ENCODE measurements around the gene EIPR1.
A peak's percentile ranks its signal among the peaks of the same experiment; 100 is the strongest.

The EIPR1 gene

GRCh38 chr2:3180082-3180908 lies 197.3 kb downstream of the EIPR1 start:
- no peak for DNase-seq (ENCODE audit: low read depth, low spot score)
- Histone ChIP-seq H3K9me3 (ENCODE audit: insufficient read depth, low read length) (no peaks in the 10 kb centered on the region), H3K27me3 (ENCODE audit: insufficient read depth, insufficient read length) (no peaks in the 10 kb centered on the region), H3K4me1 (ENCODE audit: insufficient read depth, insufficient read length) (no peaks in the 10 kb centered on the region), H3K36me3 (ENCODE audit: insufficient read depth, insufficient read length, low read length) (peaks cover 7% of the 10 kb centered on the region), H3K4me3 (ENCODE audit: insufficient read length, low read depth) (no peak overlapping the region), H3K9ac (ENCODE audit: insufficient read length, low read depth) (no peak overlapping the region)
- no peak for TF ChIP-seq ZNF274 (IDR thresholded peaks at IDR 0.05; ENCODE audit: low read depth, low read length)
- no peak for TF ChIP-seq YY1 (IDR thresholded peaks at IDR 0.05; ENCODE audit: insufficient read depth, insufficient read length)
- no peak for TF ChIP-seq SUZ12 (IDR thresholded peaks at IDR 0.05; ENCODE audit: extremely low read depth, insufficient read depth, insufficient read length)

GRCh38 chr2:3179626-3180025 lies 198.0 kb downstream of the EIPR1 start:
- H3K9ac ChIP-seq (ENCODE audit: insufficient read length, low read depth): no peak overlapping the region
- no peak for TF ChIP-seq ZNF274 (IDR thresholded peaks at IDR 0.05; ENCODE audit: low read depth, low read length)
- no peak for TF ChIP-seq YY1 (IDR thresholded peaks at IDR 0.05; ENCODE audit: insufficient read depth, insufficient read length)
- no peak for TF ChIP-seq SUZ12 (IDR thresholded peaks at IDR 0.05; ENCODE audit: extremely low read depth, insufficient read depth, insufficient read length)
- no peak overlapping the region for H3K4me3 ChIP-seq (ENCODE audit: insufficient read length, low read depth)
- no peaks in the 10 kb centered on the region for H3K9me3 ChIP-seq (ENCODE audit: insufficient read depth, low read length)
- DNase-seq (ENCODE audit: low read depth, low spot score): no peak
- H3K27me3 ChIP-seq (ENCODE audit: insufficient read depth, insufficient read length): no peaks in the 10 kb centered on the region
- peaks cover 6% of the 10 kb centered on the region for H3K36me3 ChIP-seq (ENCODE audit: insufficient read depth, insufficient read length, low read length)
- H3K4me1 ChIP-seq (ENCODE audit: insufficient read depth, insufficient read length): no peaks in the 10 kb centered on the region

GRCh38 chr2:3179208-3179607 lies 198.4 kb downstream of the EIPR1 start:
- no peak for TF ChIP-seq ZNF274 (IDR thresholded peaks at IDR 0.05; ENCODE audit: low read depth, low read length)
- peak; percentile 23 for DNase-seq (ENCODE audit: low read depth, low spot score)
- H3K4me1 ChIP-seq (ENCODE audit: insufficient read depth, insufficient read length): no peaks in the 10 kb centered on the region

GRCh38 chr2:3178578-3179031 lies 199.0 kb downstream of the EIPR1 start:
- Histone ChIP-seq H3K27me3 (ENCODE audit: insufficient read depth, insufficient read length) (no peaks in the 10 kb centered on the region), H3K4me3 (ENCODE audit: insufficient read length, low read depth) (no peak overlapping the region), H3K4me1 (ENCODE audit: insufficient read depth, insufficient read length) (no peaks in the 10 kb centered on the region), H3K36me3 (ENCODE audit: insufficient read depth, insufficient read length, low read length) (peaks cover 6% of the 10 kb centered on the region), H3K9ac (ENCODE audit: insufficient read length, low read depth) (no peak overlapping the region), H3K9me3 (ENCODE audit: insufficient read depth, low read length) (no peaks in the 10 kb centered on the region)
- no peak for DNase-seq (ENCODE audit: low read depth, low spot score)
- TF ChIP-seq SUZ12 (IDR thresholded peaks at IDR 0.05; ENCODE audit: extremely low read depth, insufficient read depth, insufficient read length): no peak
- no peak for TF ChIP-seq YY1 (IDR thresholded peaks at IDR 0.05; ENCODE audit: insufficient read depth, insufficient read length)
- TF ChIP-seq ZNF274 (IDR thresholded peaks at IDR 0.05; ENCODE audit: low read depth, low read length): no peak

More at GRCh38 chr2:3179208-3179607, 198.4 kb downstream of the EIPR1 start:
- H3K27me3 ChIP-seq (ENCODE audit: insufficient read depth, insufficient read length): no peaks in the 10 kb centered on the region
- H3K36me3 ChIP-seq (ENCODE audit: insufficient read depth, insufficient read length, low read length): peaks cover 6% of the 10 kb centered on the region
- H3K4me3 ChIP-seq (ENCODE audit: insufficient read length, low read depth): no peak overlapping the region
- H3K9ac ChIP-seq (ENCODE audit: insufficient read length, low read depth): no peak overlapping the region
- H3K9me3 ChIP-seq (ENCODE audit: insufficient read depth, low read length): no peaks in the 10 kb centered on the region

GRCh38 chr2:3177891-3178577 lies 199.6 kb downstream of the EIPR1 start:
- TF ChIP-seq SUZ12 (IDR thresholded peaks at IDR 0.05; ENCODE audit: extremely low read depth, insufficient read depth, insufficient read length) (no peak), YY1 (IDR thresholded peaks at IDR 0.05; ENCODE audit: insufficient read depth, insufficient read length) (no peak), ZNF274 (IDR thresholded peaks at IDR 0.05; ENCODE audit: low read depth, low read length) (no peak)
- no peak for DNase-seq (ENCODE audit: low read depth, low spot score)
- Histone ChIP-seq H3K4me3 (ENCODE audit: insufficient read length, low read depth) (no peak overlapping the region), H3K9ac (ENCODE audit: insufficient read length, low read depth) (no peak overlapping the region), H3K27me3 (ENCODE audit: insufficient read depth, insufficient read length) (no peaks in the 10 kb centered on the region), H3K4me1 (ENCODE audit: insufficient read depth, insufficient read length) (no peaks in the 10 kb centered on the region), H3K9me3 (ENCODE audit: insufficient read depth, low read length) (no peaks in the 10 kb centered on the region), H3K36me3 (ENCODE audit: insufficient read depth, insufficient read length, low read length) (peaks cover 10% of the 10 kb centered on the region)

GRCh38 chr2:3176869-3177255 lies 200.8 kb downstream of the EIPR1 start:
- Histone ChIP-seq H3K4me3 (ENCODE audit: insufficient read length, low read depth) (no peak overlapping the region), H3K27me3 (ENCODE audit: insufficient read depth, insufficient read length) (no peaks in the 10 kb centered on the region), H3K4me1 (ENCODE audit: insufficient read depth, insufficient read length) (no peaks in the 10 kb centered on the region), H3K36me3 (ENCODE audit: insufficient read depth, insufficient read length, low read length) (peaks cover 20% of the 10 kb centered on the region), H3K9me3 (ENCODE audit: insufficient read depth, low read length) (no peaks in the 10 kb centered on the region), H3K9ac (ENCODE audit: insufficient read length, low read depth) (no peak overlapping the region)
- no peak for TF ChIP-seq ZNF274 (IDR thresholded peaks at IDR 0.05; ENCODE audit: low read depth, low read length)
- DNase-seq (ENCODE audit: low read depth, low spot score): no peak

GRCh38 chr2:3176071-3176868 lies 201.3 kb downstream of the EIPR1 start:
- Histone ChIP-seq H3K9ac (ENCODE audit: insufficient read length, low read depth) (no peak overlapping the region), H3K9me3 (ENCODE audit: insufficient read depth, low read length) (no peaks in the 10 kb centered on the region), H3K4me3 (ENCODE audit: insufficient read length, low read depth) (no peak overlapping the region), H3K27me3 (ENCODE audit: insufficient read depth, insufficient read length) (no peaks in the 10 kb centered on the region), H3K4me1 (ENCODE audit: insufficient read depth, insufficient read length) (no peaks in the 10 kb centered on the region), H3K36me3 (ENCODE audit: insufficient read depth, insufficient read length, low read length) (peaks cover 25% of the 10 kb centered on the region)
- DNase-seq (ENCODE audit: low read depth, low spot score): no peak
- TF ChIP-seq ZNF274 (IDR thresholded peaks at IDR 0.05; ENCODE audit: low read depth, low read length): no peak
- TF ChIP-seq SUZ12 (IDR thresholded peaks at IDR 0.05; ENCODE audit: extremely low read depth, insufficient read depth, insufficient read length): no peak
- no peak for TF ChIP-seq YY1 (IDR thresholded peaks at IDR 0.05; ENCODE audit: insufficient read depth, insufficient read length)
